Nephron (organoid): ENCODE data around the gene NUSAP1.
A peak's percentile ranks its signal among the peaks of the same experiment; 100 is the strongest.
"Not testable (repeated sequence)": the region's sequence is repeated elsewhere in the genome, so short reads cannot be mapped to it uniquely, and the experiment has no call there.

Experiments used
- H3K27ac Mint-ChIP-seq, 3 experiments: 2 replicates each; pipeline ENCODE4 v1.8.0; 2020; ENCODE audit warnings: mixed read lengths in 3 of 3, mild to moderate bottlenecking in 2 of 3, moderate library complexity in 1 of 3
- H3K27me3 Mint-ChIP-seq: 2 replicates; pipeline ENCODE4 v1.8.0; 2021; ENCODE audit warnings: low read depth, mild to moderate bottlenecking, moderate library complexity, mixed read lengths
- H3K36me3 Mint-ChIP-seq: 2 replicates; pipeline ENCODE4 v1.8.0; 2020; ENCODE audit warnings: low read depth, mixed read lengths
- H3K4me1 Mint-ChIP-seq: 2 replicates; pipeline ENCODE4 v1.8.0; 2020; ENCODE audit warnings: mixed read lengths
- H3K4me3 Mint-ChIP-seq, 3 experiments: 2 replicates each; pipeline ENCODE4 v1.8.0; 2020; ENCODE audit warnings: mild to moderate bottlenecking in 3 of 3, mixed read lengths in 3 of 3, moderate library complexity in 2 of 3
- H3K9me3 Mint-ChIP-seq: 2 replicates; pipeline ENCODE4 v1.8.0; 2020; ENCODE audit warnings: mixed read lengths
- CTCF ChIP-seq, 3 experiments: fragments of 200-600 bp; sonication (generic); IDR thresholded peaks; one replicate each; pipeline ENCODE4 v1.5.0; 2021; ENCODE audit warnings: antibody characterized with exemption in 3 of 3; ENCODE audit not compliant: unreplicated experiment in 3 of 3

NUSAP1 gene

DNA sequence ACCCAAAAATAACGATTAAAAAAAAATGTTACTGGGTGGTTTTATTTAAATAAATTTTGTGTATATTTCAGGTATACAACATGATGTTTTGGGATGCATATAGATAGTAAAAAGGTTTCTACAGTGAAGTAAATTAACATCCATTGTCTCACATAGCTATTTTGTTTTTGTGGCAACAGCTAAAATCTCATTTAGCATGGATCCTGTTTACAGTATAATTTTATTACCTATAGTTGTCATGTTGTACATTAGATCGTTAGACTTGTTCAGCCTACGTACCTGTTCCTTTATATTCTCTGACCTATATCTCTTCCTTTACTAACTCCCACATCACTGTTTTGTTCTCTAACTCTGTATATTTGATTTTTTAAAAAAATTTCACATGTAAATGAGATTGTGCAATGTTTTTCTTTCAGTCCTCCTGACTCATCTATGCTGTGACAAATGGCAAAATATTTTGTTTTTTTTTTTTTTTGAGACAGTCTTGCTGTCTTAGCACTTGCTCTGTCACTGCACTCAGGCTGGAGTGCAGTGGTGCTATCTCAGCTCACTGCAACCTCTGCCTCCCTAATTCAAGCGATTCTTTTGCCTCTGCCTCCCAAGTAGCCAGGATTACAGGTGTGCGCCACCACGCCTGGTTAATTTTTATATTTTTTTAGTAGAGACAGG, 45.9 kb upstream of the NUSAP1 start:
- H3K36me3 Mint-ChIP-seq = peaks cover 42% of the 10 kb centered on the region
- H3K27me3 Mint-ChIP-seq = peaks cover 3% of the 10 kb centered on the region
- H3K4me3 Mint-ChIP-seq = peak overlapping the region; percentile 41 to 68 (median 62)
- no peak for TF ChIP-seq CTCF (IDR thresholded peaks at IDR 0.05; ENCODE audit: unreplicated experiment in 3 of 3)
- H3K9me3 Mint-ChIP-seq = no peaks in the 10 kb centered on the region
- peaks cover 18% of the 10 kb centered on the region for H3K4me1 Mint-ChIP-seq
- H3K27ac Mint-ChIP-seq = no peak overlapping the region

DNA sequence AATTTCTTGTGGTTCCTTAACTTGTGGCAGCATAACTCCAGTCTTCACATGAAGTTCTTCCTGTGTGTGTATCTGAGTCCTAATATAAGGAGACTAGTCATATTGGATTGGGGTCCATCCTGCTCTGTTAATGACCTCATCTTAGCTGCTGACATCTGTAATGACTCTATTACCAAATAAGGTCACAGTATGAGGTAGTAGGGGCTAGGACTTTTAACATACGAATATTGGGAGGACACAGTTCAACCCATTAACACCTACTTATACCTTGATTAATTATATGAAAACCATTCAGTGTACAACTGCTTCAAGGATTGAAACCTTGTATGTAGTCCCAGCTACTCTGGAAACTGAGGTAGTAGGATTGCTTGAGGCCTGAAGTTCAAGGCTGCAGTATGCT, 44.2 kb upstream of the NUSAP1 start:
- H3K4me3 Mint-ChIP-seq = no peak overlapping the region
- H3K9me3 Mint-ChIP-seq = no peaks in the 10 kb centered on the region
- peaks cover 46% of the 10 kb centered on the region for H3K36me3 Mint-ChIP-seq
- peaks cover 18% of the 10 kb centered on the region for H3K4me1 Mint-ChIP-seq
- H3K27ac Mint-ChIP-seq = no peak overlapping the region
- TF ChIP-seq CTCF (IDR thresholded peaks at IDR 0.05; ENCODE audit: unreplicated experiment in 3 of 3) = no peak
- no peaks in the 10 kb centered on the region for H3K27me3 Mint-ChIP-seq

GRCh38 chr15:41289953-41290352, 42.7 kb upstream of the NUSAP1 start:
- Mint-ChIP-seq H3K4me3 (no peak overlapping the region), H3K27me3 (no peaks in the 10 kb centered on the region), H3K27ac (no peak overlapping the region), H3K36me3 (peaks cover 51% of the 10 kb centered on the region), H3K9me3 (no peaks in the 10 kb centered on the region), H3K4me1 (peaks cover 8% of the 10 kb centered on the region)
- no peak for TF ChIP-seq CTCF (IDR thresholded peaks at IDR 0.05; ENCODE audit: unreplicated experiment in 3 of 3)

- Mint-ChIP-seq H3K27me3 (no peaks in the 10 kb centered on the region), H3K36me3 (peaks cover 48% of the 10 kb centered on the region), H3K4me3 (no peak overlapping the region), H3K9me3 (no peaks in the 10 kb centered on the region), H3K27ac (no peak overlapping the region), H3K4me1 (no peaks in the 10 kb centered on the region)
- no peak for TF ChIP-seq CTCF (IDR thresholded peaks at IDR 0.05; ENCODE audit: unreplicated experiment in 3 of 3)
These were observed 41.5 kb upstream of the NUSAP1 start for GRCh38 chr15:41291065-41291631.

DNA sequence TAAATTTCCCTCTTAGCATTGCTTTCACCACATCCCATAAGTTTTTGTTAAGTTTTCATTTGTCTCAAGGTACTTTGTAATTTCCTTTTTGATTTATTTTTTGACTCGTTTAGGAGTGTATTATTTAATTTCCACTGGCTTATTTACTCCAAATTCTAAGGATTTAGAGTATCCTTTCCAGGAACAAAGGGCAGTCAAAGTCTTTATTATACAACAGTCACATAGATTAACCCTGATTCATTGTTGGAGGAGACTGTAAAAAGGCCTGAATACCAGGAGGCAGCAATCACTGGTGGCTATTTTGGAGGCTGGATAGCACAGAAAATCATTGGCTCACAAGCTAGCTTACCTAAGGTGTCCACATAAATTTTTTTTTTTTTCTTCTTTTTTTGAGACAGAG, 40.2 kb upstream of the NUSAP1 start:
- Mint-ChIP-seq H3K4me3 (no peak overlapping the region), H3K27ac (no peak overlapping the region), H3K27me3 (no peaks in the 10 kb centered on the region), H3K4me1 (no peaks in the 10 kb centered on the region), H3K36me3 (peaks cover 39% of the 10 kb centered on the region), H3K9me3 (no peaks in the 10 kb centered on the region)
- no peak for TF ChIP-seq CTCF (IDR thresholded peaks at IDR 0.05; ENCODE audit: unreplicated experiment in 3 of 3)

GRCh38 chr15:41301139-41301538, 31.5 kb upstream of the NUSAP1 start:
- H3K27me3 Mint-ChIP-seq, H3K9me3 Mint-ChIP-seq, H3K4me3 Mint-ChIP-seq, H3K4me1 Mint-ChIP-seq, H3K27ac Mint-ChIP-seq: not testable (repeated sequence)
- peaks cover 31% of the 10 kb centered on the region for H3K36me3 Mint-ChIP-seq
